ENCODE results near the gene SIN3A.
"Not testable (repeated sequence)": the region's sequence is repeated elsewhere in the genome, so short reads cannot be mapped to it uniquely, and the experiment has no call there.

Gene SIN3A

DNA sequence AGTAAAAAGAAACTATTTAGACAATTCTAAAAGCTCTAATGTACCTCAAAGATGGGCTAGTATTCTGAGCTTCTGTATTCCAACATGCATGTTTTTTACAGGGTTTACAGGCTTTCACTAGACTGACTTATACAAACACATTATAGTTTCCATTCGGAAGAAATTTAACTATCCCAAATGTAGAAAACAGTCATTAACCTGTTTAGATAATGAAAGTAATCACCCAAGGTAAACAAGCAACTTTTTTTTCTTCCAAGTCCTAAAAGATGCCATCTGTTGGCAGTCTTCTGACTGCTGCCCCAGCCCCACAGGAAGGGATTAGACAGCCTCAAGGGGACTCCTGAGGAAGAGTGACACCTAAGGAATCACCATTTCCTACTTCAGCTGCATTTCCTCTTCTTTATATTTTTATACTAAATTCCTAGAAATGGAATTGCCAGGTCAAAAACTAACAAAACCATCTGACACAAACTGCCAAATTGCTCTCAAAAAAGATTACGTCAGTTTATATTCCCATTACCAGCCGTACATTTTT is 25.5 kb downstream of the SIN3A start:
- Histone ChIP-seq H3K4me3 (ENCODE audit: low read depth in 1 of 2, low read length in 2 of 2) (no peak overlapping the region), H3K36me3 (ENCODE audit: control insufficient read depth in 1 of 2, insufficient read depth in 2 of 2, low read length in 2 of 2) (peaks cover 19 to 29% of the 10 kb centered on the region in 2 donors), H3K27me3 (ENCODE audit: low read depth, low read length) (no peaks in the 10 kb centered on the region), H3K9me3 (ENCODE audit: control insufficient read depth in 1 of 2, low read length in 2 of 2) (no peaks in the 10 kb centered on the region), H3K27ac (ENCODE audit: low read length) (no peak overlapping the region), H3K4me1 (ENCODE audit: control insufficient read depth in 1 of 2, insufficient read depth in 2 of 2, low read length in 2 of 2) (no peaks in the 10 kb centered on the region)

DNA sequence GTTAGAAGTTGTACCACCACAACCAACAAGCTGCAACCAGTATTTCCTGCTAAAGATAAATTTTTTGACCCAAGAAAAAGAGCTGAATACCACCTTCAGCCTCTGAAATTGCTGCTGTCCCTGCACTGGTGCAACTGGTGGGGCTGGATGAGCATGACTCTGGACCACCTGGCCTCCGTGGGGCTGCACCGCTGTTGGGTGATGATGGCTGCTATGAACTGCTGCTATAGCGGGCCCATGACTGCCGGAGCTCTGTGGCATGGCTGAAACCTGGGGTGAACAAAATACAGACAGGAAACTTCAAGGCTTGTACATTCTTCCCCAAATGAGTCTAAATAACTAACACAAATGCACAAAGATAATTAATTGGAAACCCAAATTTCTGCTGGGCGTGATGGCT is 28.9 kb downstream of the SIN3A start:
- H3K27me3 ChIP-seq (ENCODE audit: low read depth, low read length): no peaks in the 10 kb centered on the region
- H3K4me3 ChIP-seq (ENCODE audit: low read depth in 1 of 2, low read length in 2 of 2): no peak overlapping the region
- H3K36me3 ChIP-seq (ENCODE audit: control insufficient read depth in 1 of 2, insufficient read depth in 2 of 2, low read length in 2 of 2): peaks cover 11 to 16% of the 10 kb centered on the region in 2 donors
- H3K27ac ChIP-seq (ENCODE audit: low read length): no peak overlapping the region
- no peaks in the 10 kb centered on the region for H3K4me1 ChIP-seq (ENCODE audit: control insufficient read depth in 1 of 2, insufficient read depth in 2 of 2, low read length in 2 of 2)
- H3K9me3 ChIP-seq (ENCODE audit: control insufficient read depth in 1 of 2, low read length in 2 of 2): no peaks in the 10 kb centered on the region

DNA sequence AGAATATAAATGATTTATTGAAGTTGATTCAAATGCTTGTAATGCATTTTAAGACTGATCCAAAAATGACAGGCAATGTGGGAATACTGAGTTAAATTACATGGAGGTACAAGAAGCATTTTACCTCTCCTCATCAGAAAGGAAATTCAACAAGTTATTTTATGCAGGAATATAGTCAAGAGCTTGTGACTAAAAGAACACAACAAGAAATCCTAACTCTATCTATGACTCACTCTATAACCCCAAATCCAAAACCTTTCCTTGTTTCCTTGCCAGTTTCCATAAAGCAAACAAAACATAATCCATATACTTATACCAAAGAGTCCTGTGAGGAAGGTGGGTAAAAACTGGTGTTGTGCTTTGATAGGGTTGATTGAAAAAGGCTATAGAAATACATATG is 30.8 kb downstream of the SIN3A start:
- H3K36me3 ChIP-seq (ENCODE audit: control insufficient read depth in 1 of 2, insufficient read depth in 2 of 2, low read length in 2 of 2): peaks cover 11 to 16% of the 10 kb centered on the region in 2 donors

DNA sequence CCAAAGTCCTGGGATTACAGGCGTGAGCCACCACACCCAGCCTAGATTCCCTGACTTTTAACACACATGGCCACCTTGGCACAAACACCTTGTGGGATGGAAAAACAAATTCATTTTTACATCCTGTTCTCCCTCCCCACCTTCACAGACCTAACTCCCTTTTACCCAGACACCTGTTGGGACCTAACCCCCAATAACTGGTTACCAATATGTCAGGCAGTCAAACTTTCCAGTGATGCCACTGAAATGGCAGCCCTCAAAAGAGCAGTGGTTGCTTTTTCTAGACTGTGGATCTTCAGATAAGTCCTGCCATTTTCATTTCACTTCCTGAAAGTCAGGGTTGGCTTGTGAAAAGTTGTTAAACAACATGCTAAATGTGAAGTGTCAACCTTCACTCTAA is 34.9 kb downstream of the SIN3A start:
- H3K4me3 ChIP-seq (ENCODE audit: low read depth in 1 of 2, low read length in 2 of 2): no peak overlapping the region
- H3K9me3 ChIP-seq (ENCODE audit: control insufficient read depth in 1 of 2, low read length in 2 of 2): no peaks in the 10 kb centered on the region
- no peaks in the 10 kb centered on the region for H3K27me3 ChIP-seq (ENCODE audit: low read depth, low read length)
- H3K36me3 ChIP-seq (ENCODE audit: control insufficient read depth in 1 of 2, insufficient read depth in 2 of 2, low read length in 2 of 2): peaks cover 16 to 23% of the 10 kb centered on the region in 2 donors
- H3K27ac ChIP-seq (ENCODE audit: low read length): no peak overlapping the region
- no peaks in the 10 kb centered on the region for H3K4me1 ChIP-seq (ENCODE audit: control insufficient read depth in 1 of 2, insufficient read depth in 2 of 2, low read length in 2 of 2)

More for the DNA sequence above, 30.8 kb downstream of the SIN3A start:
- Histone ChIP-seq H3K4me3 (ENCODE audit: low read depth in 1 of 2, low read length in 2 of 2) (no peak overlapping the region), H3K27ac (ENCODE audit: low read length) (no peak overlapping the region), H3K4me1 (ENCODE audit: control insufficient read depth in 1 of 2, insufficient read depth in 2 of 2, low read length in 2 of 2) (no peaks in the 10 kb centered on the region), H3K27me3 (ENCODE audit: low read depth, low read length) (no peaks in the 10 kb centered on the region), H3K9me3 (ENCODE audit: control insufficient read depth in 1 of 2, low read length in 2 of 2) (no peaks in the 10 kb centered on the region)

DNA sequence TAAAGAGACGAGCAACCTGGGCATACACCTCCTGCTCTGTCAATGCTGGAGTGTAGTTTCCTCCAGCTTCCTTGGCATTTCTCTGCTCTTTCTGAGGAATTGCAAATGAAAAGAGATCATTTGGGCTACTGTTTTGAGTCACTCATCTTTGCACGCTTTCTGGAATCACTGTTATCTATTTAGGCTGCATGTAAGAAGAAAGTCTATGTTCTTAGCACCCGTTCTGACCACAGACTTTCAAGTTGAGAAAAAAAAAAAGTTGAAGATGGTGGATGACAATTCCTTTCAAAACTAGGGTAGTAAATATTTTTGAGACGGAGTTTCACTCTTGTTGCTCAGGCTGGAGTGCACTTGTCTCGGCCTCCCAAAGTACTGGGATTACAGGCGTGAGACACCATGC is 41.3 kb downstream of the SIN3A start:
- H3K4me3 ChIP-seq (ENCODE audit: low read depth in 1 of 2, low read length in 2 of 2): no peak overlapping the region
- H3K4me1 ChIP-seq (ENCODE audit: control insufficient read depth in 1 of 2, insufficient read depth in 2 of 2, low read length in 2 of 2): no peaks in the 10 kb centered on the region
- H3K36me3 ChIP-seq (ENCODE audit: control insufficient read depth in 1 of 2, insufficient read depth in 2 of 2, low read length in 2 of 2): peaks cover 51 to 74% of the 10 kb centered on the region in 2 donors
- no peaks in the 10 kb centered on the region for H3K27me3 ChIP-seq (ENCODE audit: low read depth, low read length)
- H3K9me3 ChIP-seq (ENCODE audit: control insufficient read depth in 1 of 2, low read length in 2 of 2): no peaks in the 10 kb centered on the region
- H3K27ac ChIP-seq (ENCODE audit: low read length): no peak overlapping the region

DNA sequence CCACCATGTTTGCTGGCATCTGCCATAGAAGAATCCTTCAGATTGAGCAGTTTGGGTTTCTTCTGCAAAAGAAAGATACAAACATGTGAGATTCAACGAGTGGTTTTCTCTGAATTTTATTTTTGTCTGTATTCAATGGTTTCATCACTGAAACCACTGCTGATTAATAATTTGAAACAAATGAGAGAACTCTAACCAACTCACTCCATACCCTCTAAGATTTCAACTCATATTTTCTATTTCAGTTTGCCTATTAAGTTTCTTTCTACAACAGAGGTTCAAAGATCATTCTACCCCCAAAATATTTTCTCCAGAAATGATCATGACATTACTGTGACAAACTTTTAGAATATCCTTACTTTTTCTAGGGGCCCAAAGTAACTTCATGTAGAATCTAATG is 44.4 kb downstream of the SIN3A start:
- Histone ChIP-seq H3K27me3 (ENCODE audit: low read depth, low read length) (no peaks in the 10 kb centered on the region), H3K4me1 (ENCODE audit: control insufficient read depth in 1 of 2, insufficient read depth in 2 of 2, low read length in 2 of 2) (no peaks in the 10 kb centered on the region), H3K36me3 (ENCODE audit: control insufficient read depth in 1 of 2, insufficient read depth in 2 of 2, low read length in 2 of 2) (peaks cover 44 to 93% of the 10 kb centered on the region in 2 donors), H3K27ac (ENCODE audit: low read length) (no peak overlapping the region), H3K4me3 (ENCODE audit: low read depth in 1 of 2, low read length in 2 of 2) (no peak overlapping the region), H3K9me3 (ENCODE audit: control insufficient read depth in 1 of 2, low read length in 2 of 2) (no peaks in the 10 kb centered on the region)

DNA sequence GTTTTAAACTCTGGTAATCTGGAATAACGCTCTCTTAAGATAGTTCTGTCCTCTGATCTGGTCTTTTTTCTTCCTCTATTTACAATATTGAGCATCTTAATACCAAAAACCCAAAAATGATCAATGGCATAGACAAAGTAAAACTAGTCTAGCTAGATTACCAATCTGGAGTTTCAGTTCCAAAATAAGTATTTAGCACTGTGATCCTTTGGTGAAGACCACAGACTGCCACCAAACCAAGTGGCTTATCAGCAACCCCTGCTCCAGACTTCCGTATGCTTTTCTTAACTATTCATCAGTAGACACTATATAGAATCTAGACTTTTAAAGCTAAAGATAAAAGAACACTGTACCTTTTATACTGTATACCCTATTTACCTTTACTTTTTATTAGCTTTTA is 47.6 kb downstream of the SIN3A start:
- H3K4me1 ChIP-seq (ENCODE audit: control insufficient read depth in 1 of 2, insufficient read depth in 2 of 2, low read length in 2 of 2): no peaks in the 10 kb centered on the region
- peaks cover 37 to 87% of the 10 kb centered on the region in 2 donors for H3K36me3 ChIP-seq (ENCODE audit: control insufficient read depth in 1 of 2, insufficient read depth in 2 of 2, low read length in 2 of 2)
- H3K27ac ChIP-seq (ENCODE audit: low read length): no peak overlapping the region
- H3K9me3 ChIP-seq (ENCODE audit: control insufficient read depth in 1 of 2, low read length in 2 of 2): no peaks in the 10 kb centered on the region
- no peaks in the 10 kb centered on the region for H3K27me3 ChIP-seq (ENCODE audit: low read depth, low read length)
- no peak overlapping the region for H3K4me3 ChIP-seq (ENCODE audit: low read depth in 1 of 2, low read length in 2 of 2)

DNA sequence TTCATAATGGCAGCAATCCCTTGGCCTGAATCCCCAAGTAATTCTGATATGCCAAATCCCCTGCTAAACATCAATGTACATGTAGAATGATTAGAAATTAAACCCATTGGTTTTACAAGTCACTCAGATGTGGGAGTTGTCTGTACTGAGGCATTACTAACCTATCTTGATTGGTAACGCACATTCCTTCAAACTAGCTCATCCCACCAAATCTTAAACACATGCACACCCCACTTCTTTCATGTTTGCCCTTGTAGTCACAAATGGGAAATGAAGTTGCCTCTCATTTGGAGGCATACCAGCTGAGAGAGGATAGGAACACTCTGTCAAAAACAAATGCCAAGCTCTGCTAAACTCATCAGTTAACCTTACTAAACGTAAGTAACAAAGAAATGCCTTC is 54.0 kb downstream of the SIN3A start:
- Histone ChIP-seq H3K27me3 (ENCODE audit: low read depth, low read length) (no peaks in the 10 kb centered on the region), H3K4me1 (ENCODE audit: control insufficient read depth in 1 of 2, insufficient read depth in 2 of 2, low read length in 2 of 2) (no peaks in the 10 kb centered on the region), H3K27ac (ENCODE audit: low read length) (no peak overlapping the region), H3K9me3 (ENCODE audit: control insufficient read depth in 1 of 2, low read length in 2 of 2) (no peaks in the 10 kb centered on the region), H3K4me3 (ENCODE audit: low read depth in 1 of 2, low read length in 2 of 2) (no peak overlapping the region), H3K36me3 (ENCODE audit: control insufficient read depth in 1 of 2, insufficient read depth in 2 of 2, low read length in 2 of 2) (peaks cover 47 to 87% of the 10 kb centered on the region in 2 donors)

DNA sequence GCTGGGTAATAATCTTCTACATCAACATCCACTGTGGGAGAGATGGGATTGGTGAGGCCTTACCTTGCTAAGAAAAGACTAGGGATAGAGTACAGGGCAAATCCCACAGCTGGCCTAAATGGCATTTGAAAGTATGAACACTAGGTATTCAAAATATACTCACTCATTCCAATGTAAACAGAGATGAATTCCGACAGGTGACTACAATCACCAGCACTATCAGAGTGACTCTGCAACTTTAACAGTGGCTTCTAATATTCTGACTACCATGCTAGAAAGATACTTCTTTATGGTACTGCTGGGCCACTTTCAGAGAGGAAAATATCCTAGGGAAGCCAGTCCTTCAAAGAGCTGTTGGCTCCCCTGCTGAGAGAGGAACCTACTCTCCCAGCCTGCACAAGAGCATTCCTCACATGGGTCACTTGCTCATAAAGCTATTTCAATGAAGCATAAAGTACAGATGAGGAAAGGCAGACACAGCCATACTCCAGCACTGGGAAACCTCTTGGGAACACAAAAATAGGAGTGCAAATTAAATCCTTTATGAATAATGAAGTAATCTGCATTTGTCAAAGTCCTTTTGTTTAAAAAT is 61.6 kb downstream of the SIN3A start:
- Histone ChIP-seq H3K27me3 (ENCODE audit: low read depth, low read length) (no peaks in the 10 kb centered on the region), H3K36me3 (ENCODE audit: control insufficient read depth in 1 of 2, insufficient read depth in 2 of 2, low read length in 2 of 2) (peaks cover 71 to 76% of the 10 kb centered on the region in 2 donors), H3K4me1 (ENCODE audit: control insufficient read depth in 1 of 2, insufficient read depth in 2 of 2, low read length in 2 of 2) (peaks cover 0 to 11% of the 10 kb centered on the region in 2 donors), H3K27ac (ENCODE audit: low read length) (no peak overlapping the region), H3K9me3 (ENCODE audit: control insufficient read depth in 1 of 2, low read length in 2 of 2) (no peaks in the 10 kb centered on the region), H3K4me3 (ENCODE audit: low read depth in 1 of 2, low read length in 2 of 2) (no peak overlapping the region)

DNA sequence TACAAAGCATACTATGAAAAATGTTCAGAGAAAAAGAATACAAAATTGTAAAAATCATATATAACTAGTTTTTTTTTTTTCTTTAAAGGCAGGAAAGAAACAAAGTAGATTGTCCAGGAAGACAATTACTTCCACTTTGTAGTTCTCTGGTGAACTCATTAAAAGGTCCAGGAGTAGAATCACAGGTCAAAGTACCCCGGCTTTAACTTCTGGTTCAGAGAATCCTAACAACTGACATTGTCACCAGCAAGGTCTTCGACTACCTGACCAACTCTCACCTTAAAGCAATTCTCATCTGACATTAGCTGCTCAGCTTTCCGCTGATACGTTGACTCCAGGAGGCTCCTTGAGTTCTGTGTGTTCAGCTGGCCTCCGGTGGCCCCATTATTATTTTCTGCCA is 67.5 kb downstream of the SIN3A start:
- H3K36me3 ChIP-seq (ENCODE audit: control insufficient read depth in 1 of 2, insufficient read depth in 2 of 2, low read length in 2 of 2): peaks cover 58 to 80% of the 10 kb centered on the region in 2 donors

DNA sequence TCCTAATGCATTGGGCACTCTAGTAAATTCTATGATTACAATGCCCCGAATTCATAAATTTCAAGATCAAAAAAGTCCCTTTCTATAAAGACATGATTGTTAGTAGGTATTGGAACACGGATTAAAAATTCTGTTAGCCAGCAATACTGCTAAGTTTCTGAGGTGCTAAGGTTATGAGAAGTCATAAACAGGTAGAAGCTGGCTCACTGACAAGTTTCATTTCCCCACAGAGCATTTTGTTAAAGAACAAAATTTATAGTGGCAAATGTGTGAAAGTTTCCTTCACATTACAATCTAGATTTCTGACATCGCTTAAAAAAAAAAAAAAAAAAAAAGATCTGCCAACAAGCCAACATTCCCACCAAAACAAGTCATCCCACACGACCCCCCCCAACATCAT is 70.7 kb downstream of the SIN3A start:
- Histone ChIP-seq H3K4me3 (ENCODE audit: low read depth in 1 of 2, low read length in 2 of 2) (no peak overlapping the region), H3K4me1 (ENCODE audit: control insufficient read depth in 1 of 2, insufficient read depth in 2 of 2, low read length in 2 of 2) (no peaks in the 10 kb centered on the region), H3K9me3 (ENCODE audit: control insufficient read depth in 1 of 2, low read length in 2 of 2) (no peaks in the 10 kb centered on the region), H3K36me3 (ENCODE audit: control insufficient read depth in 1 of 2, insufficient read depth in 2 of 2, low read length in 2 of 2) (peaks cover 30 to 73% of the 10 kb centered on the region in 2 donors), H3K27ac (ENCODE audit: low read length) (no peak overlapping the region), H3K27me3 (ENCODE audit: low read depth, low read length) (no peaks in the 10 kb centered on the region)

More for the DNA sequence above, 67.5 kb downstream of the SIN3A start:
- not testable (repeated sequence) for H3K4me3 ChIP-seq (ENCODE audit: low read depth in 1 of 2, low read length in 2 of 2); H3K9me3 ChIP-seq (ENCODE audit: control insufficient read depth in 1 of 2, low read length in 2 of 2); H3K4me1 ChIP-seq (ENCODE audit: control insufficient read depth in 1 of 2, insufficient read depth in 2 of 2, low read length in 2 of 2); H3K27me3 ChIP-seq (ENCODE audit: low read depth, low read length); H3K27ac ChIP-seq (ENCODE audit: low read length)
